K562 (cell line): Measurements from ENCODE around the gene OR8B8.

ENCODE experiments used
- SIN3A ChIP-seq, 2 experiments: fragments of 150-350 bp in 1 of 2; IDR thresholded peaks; 2 replicates each; pipeline ENCODE4 v1.6.1; 2011 to 2016; ENCODE audit warnings: borderline replicate concordance in 2 of 2, low read depth in 2 of 2, low read length in 2 of 2, mild to moderate bottlenecking in 2 of 2, moderate library complexity in 2 of 2; ENCODE audit not compliant: control insufficient read depth in 1 of 2
- TAF1 ChIP-seq: IDR thresholded peaks from 2 replicates; pipeline ENCODE4 v1.6.1; 2011; ENCODE audit warnings: mild to moderate bottlenecking, low read length, moderate library complexity; ENCODE audit not compliant: insufficient read depth, control insufficient read depth, severe bottlenecking; ENCODE audit errors: extremely low read depth

- TF ChIP-seq TAF1 (no peak), SIN3A (IDR thresholded peaks at IDR 0.05; ENCODE audit: borderline replicate concordance in 2 of 2, control insufficient read depth in 1 of 2, low read depth in 2 of 2, low read length in 2 of 2) (no peak)
These were observed 4.0 kb downstream of the OR8B8 start for GRCh38 chr11:124441519-124441918.
